Activated CD4-positive, alpha-beta T cell treated with anti-CD3 and anti-CD28 coated beads, Interleukin-10, Interleukin-2, amounts not matched to agents 100 ng/mL and 50 ng/mL, durations not matched to agents 16 hours and 8 hours (primary cell): Measurements from ENCODE around the gene SLC16A8.
"Not testable (repeated sequence)": the region's sequence is repeated elsewhere in the genome, so short reads cannot be mapped to it uniquely, and the experiment has no call there.

Experiments
- DNase-seq: peaks from one replicate; pipeline ENCODE4 v3.0.0-alpha.2; 2020

SLC16A8 gene

DNA sequence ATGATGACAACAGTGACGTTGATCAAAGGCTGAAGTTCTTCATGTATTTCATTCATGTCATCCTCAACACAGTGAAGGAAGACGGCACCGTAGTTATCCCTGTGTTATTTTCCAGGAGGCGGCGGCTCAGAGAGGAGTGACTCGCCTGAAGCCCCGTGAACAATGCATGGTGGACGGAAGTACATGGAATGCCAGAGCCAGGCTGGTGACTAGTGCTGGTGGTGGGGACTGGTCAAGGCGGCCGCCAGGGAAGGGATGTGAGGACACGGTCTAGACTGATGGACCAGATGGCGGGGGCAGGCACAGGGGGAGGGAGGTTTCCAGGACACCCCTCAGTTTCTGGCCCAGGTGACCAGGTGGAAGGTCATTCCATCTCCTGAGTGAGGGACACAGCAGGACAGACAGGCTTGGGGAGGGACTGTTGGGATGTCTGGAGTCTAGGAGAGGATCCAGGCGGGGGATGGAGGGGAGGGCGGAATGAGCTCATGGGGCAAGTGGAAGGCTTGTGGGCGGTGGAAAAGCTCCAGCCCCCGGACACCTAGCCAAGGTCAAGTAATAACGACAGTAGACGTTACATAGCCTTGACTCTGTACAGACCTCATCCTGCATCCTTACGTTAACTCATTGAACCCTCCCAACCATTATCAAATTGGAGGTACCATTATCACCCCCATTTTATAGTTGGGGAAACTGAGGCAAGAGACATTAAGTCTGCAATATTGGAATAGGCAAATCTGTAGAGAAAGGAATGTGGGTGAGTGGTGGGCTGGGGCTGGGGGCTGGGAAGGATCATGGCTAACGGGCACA, 42.8 kb downstream of the SLC16A8 start:
- DNase-seq, result no peak

DNA sequence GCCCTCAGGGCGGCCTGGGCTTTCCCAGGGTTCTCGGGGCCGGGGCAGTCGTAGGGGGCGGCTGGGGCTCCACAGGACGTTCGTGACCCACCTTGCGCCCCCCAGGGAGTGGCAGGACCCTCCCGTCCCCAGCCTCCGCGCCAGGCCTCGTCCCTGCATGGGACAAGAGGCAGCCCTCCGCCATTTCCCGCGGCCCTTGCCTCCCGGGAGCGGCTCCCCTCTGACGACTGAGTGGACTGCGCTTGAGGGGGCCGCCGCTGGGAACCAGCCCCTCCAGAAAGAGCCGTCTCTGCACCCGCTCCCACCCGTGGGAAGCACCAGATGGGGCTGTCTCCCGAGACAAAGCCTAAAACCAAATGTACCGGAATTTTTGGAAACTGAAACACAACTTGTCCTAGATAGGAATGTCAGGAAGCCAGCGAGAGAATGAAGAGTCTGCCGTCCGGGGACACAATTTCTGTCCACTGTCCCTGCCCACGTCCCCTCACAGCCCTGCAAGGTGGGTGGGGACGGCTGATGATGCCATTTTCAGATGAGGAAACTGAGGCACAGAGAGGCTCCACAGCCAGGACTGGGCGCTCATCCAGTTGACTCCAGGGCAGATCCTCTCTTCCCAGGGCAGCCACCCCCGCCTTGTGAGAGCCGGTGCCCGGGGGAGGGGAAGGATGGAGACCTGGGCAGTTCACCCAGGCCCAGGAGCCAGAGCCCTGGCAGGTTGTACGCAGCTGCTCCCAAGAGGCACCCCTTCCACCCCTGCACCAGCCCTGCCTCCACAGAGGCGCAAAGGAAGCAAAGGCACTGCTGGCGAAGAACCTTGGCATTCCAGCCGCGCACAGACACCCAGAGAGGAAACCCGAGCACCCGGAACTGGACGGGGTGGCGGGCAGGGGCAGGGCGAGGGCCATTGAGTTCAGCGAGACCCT, 44.8 kb downstream of the SLC16A8 start:
- DNase-seq, result no peak

- no peak for DNase-seq
Measured at GRCh38 chr22:38038426-38038825, 45.6 kb downstream of the SLC16A8 start.

GRCh38 chr22:38037367-38038150, 46.4 kb downstream of the SLC16A8 start:
- not testable (repeated sequence) for DNase-seq

GRCh38 chr22:38036392-38037062, 47.5 kb downstream of the SLC16A8 start:
- no peak for DNase-seq

DNA sequence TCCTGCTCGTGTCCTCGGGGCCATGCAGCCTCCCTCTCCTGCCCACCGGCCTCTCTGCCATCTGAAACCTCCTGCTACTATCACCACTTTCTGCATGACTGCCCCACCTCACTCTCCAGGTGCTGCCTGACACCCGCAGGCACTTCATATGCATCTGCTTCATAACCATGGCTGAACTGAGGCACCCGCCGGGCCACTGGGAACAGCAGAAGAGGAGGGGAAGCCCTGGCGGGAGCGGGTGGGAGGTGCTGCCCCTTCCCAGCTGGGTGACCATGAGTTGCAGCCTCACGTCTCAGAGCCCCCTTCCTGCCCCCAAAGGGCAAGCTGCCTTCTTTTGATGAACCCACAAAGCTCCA, 48.5 kb downstream of the SLC16A8 start:
- no peak for DNase-seq

GRCh38 chr22:38034884-38035529, 49.0 kb downstream of the SLC16A8 start:
- no peak for DNase-seq

- no peak for DNase-seq
Measured at GRCh38 chr22:38034278-38034882, 49.6 kb downstream of the SLC16A8 start.

- DNase-seq, result no peak
Measured at GRCh38 chr22:38033522-38034277, 50.3 kb downstream of the SLC16A8 start.

DNA sequence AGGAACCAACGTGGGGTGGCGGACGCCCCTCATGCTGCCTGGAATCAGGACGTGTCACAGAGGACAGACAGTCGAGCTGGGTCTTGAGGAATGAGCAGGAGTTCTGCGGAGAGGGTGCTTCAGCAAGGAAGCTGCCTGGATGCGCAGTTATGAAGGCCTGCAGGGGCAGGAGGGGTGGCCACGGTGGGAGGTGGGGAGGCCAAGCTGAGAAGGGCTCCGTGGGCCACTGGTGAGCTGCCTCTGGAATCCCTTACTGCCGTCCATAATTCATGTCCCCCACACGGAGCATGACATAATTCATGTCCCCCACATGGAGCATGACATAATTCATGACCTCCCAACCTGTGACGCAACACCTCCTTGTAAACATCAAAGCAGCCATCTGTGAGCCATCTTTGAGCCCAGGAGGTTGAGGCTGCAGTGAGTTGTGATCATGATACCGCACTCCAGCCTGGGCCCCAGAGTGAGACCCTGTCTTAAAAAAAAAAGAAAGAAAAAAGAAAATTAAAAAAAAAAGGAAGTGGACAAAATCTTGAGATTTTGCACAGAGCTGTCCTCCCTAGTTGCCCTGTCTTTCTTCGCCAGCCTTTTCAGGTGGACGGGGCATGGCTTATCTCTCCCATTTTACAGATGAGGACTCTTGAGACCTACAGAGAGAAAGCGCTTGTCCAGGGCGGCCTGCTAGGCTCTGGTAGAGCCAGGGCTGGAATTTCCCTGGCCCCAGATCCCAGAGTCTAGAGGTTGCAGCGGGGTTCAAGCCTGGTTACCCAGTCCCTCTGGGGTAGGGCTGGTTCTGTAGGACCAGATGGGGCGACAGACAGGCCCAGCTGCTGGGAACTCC, 51.1 kb downstream of the SLC16A8 start:
- no peak for DNase-seq

DNA sequence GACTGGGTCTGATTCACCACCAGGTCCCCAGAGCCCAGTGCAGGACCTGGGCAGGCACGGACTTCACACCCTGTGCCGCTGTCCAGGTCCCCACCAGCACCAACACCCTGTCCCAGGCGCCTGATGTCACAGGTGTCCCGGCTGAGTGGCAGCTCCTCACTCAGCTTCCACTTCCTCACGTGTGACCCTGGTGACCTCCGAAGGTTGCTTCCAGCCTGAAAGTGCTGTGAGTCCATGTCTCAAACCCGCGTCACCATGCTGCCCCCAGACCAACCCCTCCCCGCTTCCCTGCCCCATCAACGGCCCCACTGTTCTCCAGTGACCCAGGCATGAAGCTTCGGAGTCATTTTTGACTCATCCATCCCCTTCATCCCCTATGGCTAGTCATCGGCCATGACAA, 52.5 kb downstream of the SLC16A8 start:
- no peak for DNase-seq

DNA sequence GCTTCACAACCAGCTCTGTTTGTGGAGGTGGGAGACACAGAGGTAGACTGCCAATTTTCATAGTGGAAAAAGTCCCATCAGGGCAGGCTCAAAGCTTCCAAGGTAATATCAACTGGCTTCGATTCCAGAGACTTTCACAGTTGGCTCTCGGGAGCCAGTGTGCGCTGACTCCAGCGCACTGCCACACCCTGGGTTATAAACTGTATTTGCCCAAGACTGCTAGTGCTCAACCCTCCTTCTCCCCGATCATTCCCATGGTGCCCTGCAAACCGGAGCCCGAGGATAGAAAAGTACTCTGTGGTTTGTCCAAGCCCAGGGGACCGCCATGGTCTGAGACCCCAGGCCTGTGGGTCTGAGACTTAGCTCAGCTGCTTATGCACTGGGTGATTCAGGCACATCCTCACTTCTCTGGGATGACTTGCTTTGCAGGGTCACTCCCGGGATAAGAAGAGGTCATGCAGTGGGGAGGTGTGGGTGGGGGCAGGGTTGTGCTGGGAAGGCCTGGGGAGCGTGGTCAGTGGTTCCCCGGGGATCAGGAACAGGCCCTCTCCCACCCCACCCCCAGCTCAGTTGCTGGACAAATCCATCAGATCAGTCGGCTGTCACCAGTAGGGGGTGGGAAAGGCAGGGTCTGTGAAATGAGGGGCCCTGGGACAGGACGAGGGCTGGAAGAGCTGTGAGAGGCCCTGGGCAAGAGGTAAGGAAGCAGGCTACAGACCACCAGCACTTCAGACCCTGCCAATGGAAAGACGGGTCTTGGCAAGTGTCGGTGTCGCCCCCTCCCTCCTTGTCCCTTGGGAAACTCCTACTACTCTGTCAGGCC, 53.5 kb downstream of the SLC16A8 start:
- DNase-seq, result no peak

DNA sequence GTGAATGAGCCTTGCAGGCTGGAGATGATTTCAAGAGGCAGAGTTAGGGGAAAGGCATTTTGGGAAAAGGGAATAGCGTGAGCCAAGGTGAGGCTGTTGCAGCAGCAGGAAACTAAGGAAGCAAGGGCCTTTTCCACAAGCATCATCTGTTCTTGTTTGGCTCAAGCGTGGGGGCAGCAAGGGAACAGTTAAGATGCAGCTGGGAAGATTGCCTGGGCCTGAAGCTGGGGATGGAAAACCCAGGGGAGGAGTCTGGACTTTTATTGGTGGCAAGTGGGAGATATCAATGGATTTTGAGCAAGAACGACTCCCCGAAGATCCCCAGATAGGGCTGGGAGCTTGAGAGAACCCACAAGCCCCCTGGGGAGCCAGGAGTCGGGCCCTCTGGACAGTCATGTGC, 54.1 kb downstream of the SLC16A8 start:
- DNase-seq, result no peak

DNA sequence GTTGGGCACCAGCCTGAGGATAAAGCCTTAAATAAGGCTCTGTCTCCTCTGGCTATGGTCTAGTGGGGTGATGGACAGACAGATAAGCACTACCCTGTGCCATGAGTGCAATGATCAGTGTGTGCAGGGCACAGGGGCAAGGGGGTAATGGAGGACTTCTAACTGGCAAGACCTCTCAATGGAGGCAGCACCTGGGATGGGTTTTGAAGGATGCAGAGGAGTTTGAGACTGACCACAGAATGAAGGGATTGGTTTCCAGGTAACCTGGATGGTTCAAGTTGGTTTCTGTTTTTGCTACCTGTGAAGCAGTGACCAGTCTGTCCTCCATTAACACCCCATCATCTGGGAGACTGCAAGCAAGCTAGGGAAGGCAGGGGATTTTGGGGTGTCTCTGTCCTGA, 54.6 kb downstream of the SLC16A8 start:
- no peak for DNase-seq

DNA sequence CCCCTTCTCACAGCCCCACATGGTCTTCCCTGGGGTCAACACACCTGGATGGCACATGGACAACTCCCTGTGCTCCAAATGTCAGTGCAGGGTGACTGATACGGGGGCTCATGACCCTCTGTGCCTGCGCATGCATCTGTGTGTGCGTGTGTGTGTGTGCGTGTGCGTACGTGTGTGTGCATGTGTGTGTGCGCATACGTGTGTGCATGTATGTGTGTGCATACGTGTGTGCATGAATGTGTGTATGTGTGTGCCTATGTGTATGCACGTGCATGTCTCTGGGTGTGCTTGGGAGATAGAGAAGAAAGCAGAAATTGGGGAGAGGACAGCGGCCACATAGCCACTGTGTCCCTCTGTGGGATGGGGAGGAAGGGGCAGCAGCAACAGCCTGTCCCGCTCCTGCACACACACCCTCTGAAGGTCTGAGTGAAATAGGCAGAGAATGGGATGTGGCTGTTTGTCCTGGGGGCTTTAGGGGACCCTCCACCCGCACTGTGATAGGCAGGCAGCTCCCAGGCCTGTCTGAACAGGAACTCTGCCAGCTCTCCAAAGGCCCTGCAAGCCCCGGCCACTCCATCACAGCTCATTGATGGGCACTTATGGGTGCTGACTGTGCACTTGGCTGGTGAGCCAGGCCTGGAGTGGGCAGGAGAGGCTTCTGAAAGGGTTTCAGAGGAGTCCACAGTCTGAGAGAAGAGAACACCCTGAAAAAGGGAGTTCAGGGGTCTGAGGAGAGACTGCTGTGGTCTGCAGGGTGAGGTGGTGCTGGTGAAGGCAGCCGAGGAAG, 55.4 kb downstream of the SLC16A8 start:
- no peak for DNase-seq
